K562 (cell line): ENCODE data around the gene ACER3. TPM values are rescaled to one million over a fixed set of nuclear protein-coding genes. Genes with fewer than 3 reads are reported as not detected.

ENCODE experiments used
- ARID1B ChIP-seq: fragments of 450-650 bp; IDR thresholded peaks from 2 replicates; pipeline ENCODE4 v1.6.1; 2016; ENCODE audit warnings: antibody characterized with exemption, mild to moderate bottlenecking, inconsistent platforms
- ATF3 ChIP-seq, 2 experiments: fragments of 450-650 bp in 1 of 2; sonication (generic) in 1 of 2; formaldehyde crosslinking in 1 of 2; IDR thresholded peaks in 1 of 2; conservative IDR thresholded peaks in 1 of 2; 2 replicates each; pipeline versions ENCODE4 v1.6.1 to v1.8.1; 2016 to 2023; ENCODE audit warnings: mild to moderate bottlenecking in 2 of 2, moderate library complexity in 2 of 2, inconsistent platforms in 1 of 2, missing genetic modification reagents in 1 of 2
- BCL6 ChIP-seq: fragments of 250-450 bp; sonication (Bioruptor Pico); IDR thresholded peaks from 2 replicates; pipeline ENCODE4 v1.4.0; 2020
- BRF1 ChIP-seq: IDR thresholded peaks from 3 replicates; pipeline ENCODE4 v1.6.1; 2011; ENCODE audit warnings: borderline replicate concordance, mild to moderate bottlenecking; ENCODE audit not compliant: insufficient read length; ENCODE audit errors: extremely low read depth
- CC2D1A ChIP-seq: fragments of 450-650 bp; IDR thresholded peaks from 2 replicates; pipeline ENCODE4 v1.6.1; 2017; ENCODE audit warnings: mild to moderate bottlenecking
- EP300 ChIP-seq: IDR thresholded peaks from 2 replicates; pipeline ENCODE4 v1.6.1; 2012; ENCODE audit warnings: low read length, improper control_type of control experiment
- FOS ChIP-seq: IDR thresholded peaks from 3 replicates; pipeline ENCODE4 v1.6.1; 2011; ENCODE audit not compliant: insufficient read length; ENCODE audit errors: extremely low read depth
- GABPB2 ChIP-seq: fragments of 250-450 bp; sonication (Bioruptor Pico); conservative IDR thresholded peaks from 2 replicates; pipeline ENCODE4 v1.5.1; 2021; ENCODE audit warnings: mild to moderate bottlenecking
- HOXB6 ChIP-seq: fragments of 250-450 bp; sonication (Bioruptor Pico); IDR thresholded peaks from 2 replicates; pipeline ENCODE4 v1.5.1; 2022; ENCODE audit warnings: mild to moderate bottlenecking, borderline replicate concordance
- JUN ChIP-seq, 2 experiments: sonication (generic) in 1 of 2; formaldehyde crosslinking in 1 of 2; IDR thresholded peaks; 2 replicates each; pipeline versions ENCODE4 v1.6.1 to v1.8.0; 2012 to 2022; ENCODE audit warnings: borderline replicate concordance in 2 of 2, mild to moderate bottlenecking in 2 of 2, improper control_type of control experiment in 1 of 2, low read depth in 1 of 2, low read length in 1 of 2, missing genetic modification reagents in 1 of 2
- JUND ChIP-seq, 2 experiments: IDR thresholded peaks; 2 replicates in 1 of 2; 3 replicates in 1 of 2; pipeline ENCODE4 v1.6.1; 2011; ENCODE audit warnings: borderline replicate concordance in 2 of 2, low read depth in 2 of 2, low read length in 2 of 2, improper control_type of control experiment in 1 of 2, missing biosample characterization in 1 of 2, missing genetic modification characterization in 1 of 2, missing genetic modification reagents in 1 of 2
- PHF8 ChIP-seq: fragments of 200-600 bp; sonication (generic); IDR thresholded peaks from 2 replicates; pipeline ENCODE4 v1.6.1; 2012; ENCODE audit warnings: mixed run types, mild to moderate bottlenecking, inconsistent platforms, low read length, moderate library complexity, borderline replicate concordance
- SMARCA4 ChIP-seq: fragments of 450-650 bp; IDR thresholded peaks from 2 replicates; pipeline ENCODE4 v1.6.1; 2016
- SMARCE1 ChIP-seq: fragments of 450-650 bp; IDR thresholded peaks from 2 replicates; pipeline ENCODE4 v1.7.1; 2016; ENCODE audit warnings: mild to moderate bottlenecking
- STAT5A ChIP-seq: IDR thresholded peaks from 2 replicates; pipeline ENCODE4 v1.6.1; 2012; ENCODE audit warnings: low read length, inconsistent platforms, borderline replicate concordance
- TAF1 ChIP-seq: IDR thresholded peaks from 2 replicates; pipeline ENCODE4 v1.6.1; 2011; ENCODE audit warnings: mild to moderate bottlenecking, low read length, moderate library complexity; ENCODE audit not compliant: insufficient read depth, control insufficient read depth, severe bottlenecking; ENCODE audit errors: extremely low read depth
- TCF3 ChIP-seq: sonication (generic); formaldehyde crosslinking; IDR thresholded peaks from 2 replicates; pipeline ENCODE4 v1.4.0; 2020; ENCODE audit warnings: mild to moderate bottlenecking, missing genetic modification reagents
- TRIM24 ChIP-seq, 2 experiments: fragments of 450-650 bp; IDR thresholded peaks; 2 replicates each; pipeline ENCODE4 v1.6.1; 2016
- XRCC4 ChIP-seq: IDR thresholded peaks from one replicate; pipeline ENCODE4 v1.6.1; 2011; ENCODE audit not compliant: insufficient read depth, insufficient read length; ENCODE audit errors: extremely low read depth
- ZC3H11A ChIP-seq: IDR thresholded peaks from 2 replicates; pipeline ENCODE4 v1.6.1; 2012; ENCODE audit warnings: low read depth, low read length, improper control_type of control experiment
- ZEB2 ChIP-seq: fragments of 450-650 bp; IDR thresholded peaks from 2 replicates; pipeline ENCODE4 v1.6.1; 2016
- ZNF24 ChIP-seq: fragments of 450-650 bp; IDR thresholded peaks from 2 replicates; pipeline ENCODE4 v1.6.1; 2016
- ZNF263 ChIP-seq: sonication (generic); formaldehyde crosslinking; IDR thresholded peaks from 2 replicates; pipeline ENCODE4 v1.8.0; 2022; ENCODE audit warnings: mild to moderate bottlenecking, missing genetic modification reagents, borderline replicate concordance
- ZNF395 ChIP-seq: fragments of 200-800 bp; sonication (Bioruptor generic); IDR thresholded peaks from 2 replicates; pipeline ENCODE4 v1.6.1; 2017; ENCODE audit warnings: missing genetic modification characterization, missing compliant biosample characterization
- ZNF766 ChIP-seq: fragments of 200-800 bp; sonication (Bioruptor generic); conservative IDR thresholded peaks from 2 replicates; pipeline ENCODE4 v1.6.1; 2016; ENCODE audit warnings: missing genetic modification characterization, missing compliant biosample characterization
- polyA plus RNA-seq, 8 experiments: library from polyadenylated mRNA; depleted of rRNA in 4 of 8; stranded (reverse) in 5 of 8; unstranded in 3 of 8; fragments of >200 nt; fragmentation: Nextera tagmentation in 2 of 8; fragmentation: Illumina TruSeq in 1 of 8; extraction: Ambion mirVana in 2 of 8; extraction: Trizol in 1 of 8; gene quantifications; 2 replicates each; pipeline versions ENCODE4 v1.2.1 to v1.2.3, GENCODE V29; 2011 to 2014; ENCODE audit warnings: inconsistent platforms in 1 of 8, missing spikeins in 1 of 8
- total RNA-seq, 7 experiments: library from RNA; depleted of rRNA in 6 of 7; stranded (reverse); fragments of >200 nt in 6 of 7; fragmentation: Illumina TruSeq in 2 of 7; extraction: Trizol in 2 of 7; gene quantifications; 2 replicates each; pipeline versions ENCODE4 v1.2.1 to v1.2.3, GENCODE V29; 2011 to 2021; ENCODE audit warnings: low replicate concordance in 1 of 7

The ACER3 gene
- total and polyA plus RNA-seq, 9 of the 15 experiments (the other 6 are each of a cell fraction or from before 2014, with no cell fraction given), result 2.0 to 23.8 (median 9.5) TPM

- TF ChIP-seq ATF3 (IDR thresholded peaks at IDR 0.05), result peak; percentile 92
- TF ChIP-seq ATF3 (CRISPR knock-in tag; conservative IDR thresholded peaks at IDR 0.05), result no peak
- peak; percentile 58 for TF ChIP-seq FOS
- TF ChIP-seq PHF8, result no peak
- no peak for TF ChIP-seq TAF1
- TF ChIP-seq GABPB2, result no peak
- no peak for TF ChIP-seq XRCC4
- no peak for TF ChIP-seq BCL6 (CRISPR knock-in tag)
- TF ChIP-seq CC2D1A, result no peak
- TF ChIP-seq JUN (IDR thresholded peaks at IDR 0.05; ENCODE audit: borderline replicate concordance, low read depth, low read length), result peak; percentile 85
- no peak for TF ChIP-seq JUN (CRISPR knock-in tag; IDR thresholded peaks at IDR 0.05; ENCODE audit: borderline replicate concordance)
- peak; percentile 90 for TF ChIP-seq SMARCE1
- peak; percentile 86 for TF ChIP-seq JUND (IDR thresholded peaks at IDR 0.05; ENCODE audit: borderline replicate concordance, low read depth, low read length)
- peak; percentile 65; the same call in 1 of the 3 replicates for TF ChIP-seq JUND (tag; IDR thresholded peaks at IDR 0.05; ENCODE audit: borderline replicate concordance, low read depth, low read length)
- TF ChIP-seq TRIM24 (IDR thresholded peaks at IDR 0.05), result peak in 1 of 2 experiments; percentile 43; a peak in 2 of 4 replicates
- TF ChIP-seq ZC3H11A, result no peak
- peak; percentile 89 for TF ChIP-seq ZNF263 (CRISPR knock-in tag)
- TF ChIP-seq ARID1B, result peak; percentile 82
- TF ChIP-seq ZNF24, result no peak
- no peak for TF ChIP-seq ZNF766 (CRISPR knock-in tag)
- TF ChIP-seq ZNF395 (CRISPR knock-in tag), result no peak
- no peak for TF ChIP-seq HOXB6
- TF ChIP-seq EP300, result peak; percentile 13; the same call in 1 of the 2 replicates
- no peak for TF ChIP-seq STAT5A
- TF ChIP-seq SMARCA4, result peak; percentile 88
- 0 out of 2 replicates have a peak, but pooled peaks have one; percentile 11 for TF ChIP-seq TCF3
- no peak for TF ChIP-seq BRF1
- peak; percentile 62; the same call in 1 of the 2 replicates for TF ChIP-seq ZEB2
Observed at GRCh38 chr11:77038029-77038824, 177.5 kb downstream of the ACER3 start (continued).
